Ascending aorta (tissue), 2 donors: ENCODE measurements around the gene GLB1L3. TPM values are rescaled to one million over a fixed set of nuclear protein-coding genes. Genes with fewer than 3 reads are reported as not detected.
A peak's percentile ranks its signal among the peaks of the same experiment; 100 is the strongest.

Source experiments
- DNase-seq, 2 donors: peaks; one replicate each; pipeline ENCODE4 v3.0.0-alpha.2; 2019; ENCODE audit warnings: low spot score in 2 of 2
- H3K27ac ChIP-seq, 2 donors: fragments of 200-600 bp; sonication (generic); one replicate each; pipeline ENCODE4 v1.5.1; 2016 to 2017; ENCODE audit warnings: mild to moderate bottlenecking in 1 of 2
- H3K27me3 ChIP-seq: fragments of 200-600 bp; sonication (generic); one replicate; pipeline ENCODE4 v1.5.1; 2017
- H3K36me3 ChIP-seq, 2 donors: fragments of 200-600 bp; sonication (generic); one replicate each; pipeline ENCODE4 v1.5.1; 2016
- H3K4me1 ChIP-seq, 2 donors: fragments of 200-600 bp; sonication (generic); one replicate each; pipeline ENCODE4 v1.5.1; 2016 to 2017; ENCODE audit warnings: mild to moderate bottlenecking in 1 of 2
- H3K4me3 ChIP-seq, 2 donors: fragments of 200-600 bp; sonication (generic); one replicate each; pipeline ENCODE4 v1.5.1; 2016 to 2017; ENCODE audit warnings: mild to moderate bottlenecking in 1 of 2
- H3K9me3 ChIP-seq, 2 donors: fragments of 200-600 bp; sonication (generic); one replicate each; pipeline ENCODE4 v1.5.1; 2016
- intact Hi-C: fragments of 100-400 bp; cut with DNase I; formaldehyde crosslinking; loops from one replicate; pipeline ENCODE4 v1.15.1; 2023
- total RNA-seq: library from RNA; depleted of rRNA; stranded (reverse); fragments of >200 nt; gene quantifications from one replicate; pipeline ENCODE4 v1.1.0, GENCODE V29; 2016
- TF ChIP-seq, protein P1 (sequence below), 3 experiments: fragments of 200-600 bp in 2 of 3; fragments of 450-650 bp in 1 of 3; sonication (generic) in 2 of 3; IDR thresholded peaks; one replicate each; pipeline ENCODE4 v1.5.1; 2016 to 2019; ENCODE audit warnings: antibody characterized with exemption in 3 of 3, mild to moderate bottlenecking in 1 of 3, moderate library complexity in 1 of 3

The GLB1L3 gene
- total RNA-seq, 1 donor from 2014 or later = not detected

DNA sequence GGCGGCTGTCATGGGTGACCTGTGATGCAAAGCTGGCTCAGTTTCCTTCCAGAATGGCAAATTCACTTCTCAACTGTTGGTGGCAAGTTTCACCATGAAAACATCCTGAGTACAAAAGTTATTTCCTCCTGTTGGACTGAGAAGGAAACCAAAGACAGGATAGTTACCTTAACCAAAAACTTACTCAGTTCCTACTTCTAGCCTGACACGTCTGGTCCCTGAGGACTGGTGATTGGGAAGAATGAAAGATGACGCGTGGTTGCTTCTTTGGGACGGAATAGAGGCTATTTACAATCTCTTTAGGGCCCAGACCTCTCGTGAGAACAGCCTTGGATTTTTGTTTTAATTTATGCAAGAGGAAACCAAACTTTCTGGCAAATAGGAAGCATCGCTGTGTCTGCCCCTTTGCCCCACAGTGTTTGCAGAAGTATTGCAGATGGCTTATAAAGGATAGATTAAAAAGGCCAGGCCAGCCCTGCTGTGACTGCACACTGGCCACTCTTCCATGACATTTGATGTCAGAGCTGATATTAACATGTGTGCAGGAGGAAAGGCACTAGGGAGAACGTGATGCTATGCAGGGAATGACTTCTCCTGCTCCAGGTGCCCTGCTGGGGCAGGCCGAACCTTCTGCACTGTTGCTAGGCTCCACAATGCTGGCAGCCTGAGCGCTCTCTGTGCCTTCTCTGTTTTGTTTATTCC lies 44.1 kb upstream of the GLB1L3 start:
- TF ChIP-seq, protein P1, sequence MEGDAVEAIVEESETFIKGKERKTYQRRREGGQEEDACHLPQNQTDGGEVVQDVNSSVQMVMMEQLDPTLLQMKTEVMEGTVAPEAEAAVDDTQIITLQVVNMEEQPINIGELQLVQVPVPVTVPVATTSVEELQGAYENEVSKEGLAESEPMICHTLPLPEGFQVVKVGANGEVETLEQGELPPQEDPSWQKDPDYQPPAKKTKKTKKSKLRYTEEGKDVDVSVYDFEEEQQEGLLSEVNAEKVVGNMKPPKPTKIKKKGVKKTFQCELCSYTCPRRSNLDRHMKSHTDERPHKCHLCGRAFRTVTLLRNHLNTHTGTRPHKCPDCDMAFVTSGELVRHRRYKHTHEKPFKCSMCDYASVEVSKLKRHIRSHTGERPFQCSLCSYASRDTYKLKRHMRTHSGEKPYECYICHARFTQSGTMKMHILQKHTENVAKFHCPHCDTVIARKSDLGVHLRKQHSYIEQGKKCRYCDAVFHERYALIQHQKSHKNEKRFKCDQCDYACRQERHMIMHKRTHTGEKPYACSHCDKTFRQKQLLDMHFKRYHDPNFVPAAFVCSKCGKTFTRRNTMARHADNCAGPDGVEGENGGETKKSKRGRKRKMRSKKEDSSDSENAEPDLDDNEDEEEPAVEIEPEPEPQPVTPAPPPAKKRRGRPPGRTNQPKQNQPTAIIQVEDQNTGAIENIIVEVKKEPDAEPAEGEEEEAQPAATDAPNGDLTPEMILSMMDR (IDR thresholded peaks at IDR 0.05) = no peak
- DNase-seq = peak in 1 of 2 donors; percentile 31
- intact Hi-C loops = no loop called here
- Histone ChIP-seq H3K27me3 (no peaks in the 10 kb centered on the region), H3K4me3 (no peak overlapping the region), H3K4me1 (peaks cover 0 to 2% of the 10 kb centered on the region in 2 donors), H3K36me3 (peaks cover 5 to 17% of the 10 kb centered on the region in 2 donors), H3K27ac (no peak overlapping the region), H3K9me3 (no peaks in the 10 kb centered on the region)

DNA sequence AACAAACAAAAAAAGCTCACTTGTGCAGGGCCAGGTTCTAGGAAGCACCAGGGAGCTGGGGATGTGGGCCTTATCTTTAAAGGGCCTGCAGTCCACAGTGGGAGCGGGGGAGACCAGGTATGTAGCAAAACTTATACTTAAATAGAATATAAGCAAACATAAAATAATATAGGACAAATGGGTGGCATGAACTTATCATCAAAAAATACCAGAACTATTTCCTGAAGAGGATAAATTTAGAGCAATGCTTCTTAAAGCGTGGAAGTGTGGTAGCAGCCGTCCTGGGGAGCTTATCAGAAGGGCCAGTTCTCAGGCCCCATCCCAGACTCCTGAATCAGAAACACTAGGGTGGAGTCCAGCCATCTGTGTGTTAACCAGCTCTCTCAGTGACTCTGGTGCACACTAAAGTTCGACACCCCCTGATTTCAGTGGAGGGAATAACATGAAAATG lies 42.4 kb upstream of the GLB1L3 start:
- peaks cover 12 to 27% of the 10 kb centered on the region in 2 donors for H3K36me3 ChIP-seq
- H3K27me3 ChIP-seq = no peaks in the 10 kb centered on the region
- peak in 1 of 2 donors; percentile 22 for DNase-seq
- H3K4me3 ChIP-seq = no peak overlapping the region
- intact Hi-C loops = no loop called here
- no peak overlapping the region for H3K27ac ChIP-seq
- no peaks in the 10 kb centered on the region for H3K9me3 ChIP-seq
- TF ChIP-seq, protein P1 (IDR thresholded peaks at IDR 0.05) = no peak
- H3K4me1 ChIP-seq = peaks cover 0 to under 1% of the 10 kb centered on the region in 2 donors

DNA sequence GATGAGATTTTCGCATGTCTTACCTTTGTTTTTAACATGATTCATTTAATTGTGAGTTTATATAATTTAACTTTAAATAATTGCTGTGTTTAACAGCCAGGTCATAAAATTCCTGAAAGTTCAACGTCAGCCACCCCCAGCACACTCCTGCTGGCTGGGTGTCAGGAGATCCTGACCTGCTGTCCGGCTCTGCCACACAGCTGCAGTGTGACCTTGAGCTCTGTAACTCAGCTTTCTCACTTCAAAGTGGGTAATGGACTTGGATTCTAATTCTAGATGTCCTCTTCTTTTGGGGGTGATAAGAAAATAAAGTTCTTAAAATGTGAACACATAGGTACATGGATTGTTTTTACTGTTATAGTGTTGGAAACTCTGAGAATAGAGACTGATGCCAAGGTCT lies 40.8 kb upstream of the GLB1L3 start:
- intact Hi-C loops = no loop called here
- Histone ChIP-seq H3K27me3 (no peaks in the 10 kb centered on the region), H3K36me3 (peaks cover 22 to 44% of the 10 kb centered on the region in 2 donors), H3K4me3 (no peak overlapping the region), H3K9me3 (no peaks in the 10 kb centered on the region), H3K27ac (no peak overlapping the region), H3K4me1 (no peaks in the 10 kb centered on the region)
- TF ChIP-seq, protein P1 (IDR thresholded peaks at IDR 0.05) = no peak
- no peak for DNase-seq

DNA sequence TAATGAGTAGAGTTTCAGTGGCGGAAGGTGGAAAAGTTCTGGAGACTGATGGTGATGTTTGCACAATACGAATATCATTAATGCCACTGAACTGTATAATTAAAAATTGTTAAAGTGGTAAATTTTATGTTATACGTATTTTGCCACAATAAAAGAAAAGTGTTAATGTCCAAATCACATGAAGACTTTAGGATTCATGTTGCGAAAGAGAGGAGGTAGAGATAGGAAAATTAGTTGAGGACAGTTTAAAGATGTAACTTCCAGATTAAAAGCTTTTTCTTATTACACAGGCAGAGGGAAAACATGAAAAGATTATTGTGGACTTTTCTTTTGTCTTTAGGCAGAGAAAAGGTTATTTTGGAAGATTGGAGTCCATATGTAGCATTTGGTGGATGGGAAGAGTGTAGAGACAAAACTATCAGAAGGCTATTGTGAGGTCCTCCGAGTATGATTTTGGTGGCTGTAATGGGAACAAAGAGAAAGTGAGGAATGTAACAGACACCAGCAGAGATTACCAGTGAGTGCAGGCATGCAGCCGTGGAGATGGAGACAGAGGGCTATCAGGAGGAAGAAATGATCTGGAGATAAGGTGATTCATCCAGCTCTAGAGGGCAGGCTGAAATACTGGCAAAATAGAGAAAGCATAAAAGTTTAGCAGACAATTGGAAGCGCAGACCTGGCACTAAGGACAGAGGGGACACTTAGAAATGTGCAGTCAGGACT lies 39.2 kb upstream of the GLB1L3 start:
- intact Hi-C loops = no loop called here
- TF ChIP-seq, protein P1 (IDR thresholded peaks at IDR 0.05) = no peak
- peaks cover 33 to 54% of the 10 kb centered on the region in 2 donors for H3K36me3 ChIP-seq

DNA sequence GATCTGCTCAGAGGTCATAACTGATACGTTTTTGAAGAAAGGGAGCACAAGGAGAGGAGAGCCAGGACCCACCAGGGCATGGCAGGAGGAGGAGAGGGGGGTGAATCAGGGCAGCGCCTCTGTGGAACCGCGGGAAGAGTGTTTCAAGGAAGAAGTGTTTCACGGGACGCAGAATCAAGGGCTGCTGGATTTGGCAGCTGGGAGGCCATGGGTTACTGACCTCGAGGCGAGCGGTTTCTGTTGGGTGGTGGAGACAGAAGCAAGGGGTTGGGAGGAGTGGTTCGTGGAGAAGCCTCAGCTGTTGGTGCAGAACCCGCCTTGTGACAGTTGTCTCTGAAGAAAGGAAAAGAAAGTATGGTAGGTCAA lies 38.6 kb upstream of the GLB1L3 start:
- intact Hi-C loops = no loop called here
- Histone ChIP-seq H3K4me3 (no peak overlapping the region), H3K4me1 (no peaks in the 10 kb centered on the region), H3K9me3 (no peaks in the 10 kb centered on the region), H3K27me3 (no peaks in the 10 kb centered on the region), H3K27ac (no peak overlapping the region), H3K36me3 (peaks cover 39 to 58% of the 10 kb centered on the region in 2 donors)
- TF ChIP-seq, protein P1 (IDR thresholded peaks at IDR 0.05) = no peak
- DNase-seq = peak in 1 of 2 donors; percentile 42

More for the DNA sequence above, 39.2 kb upstream of the GLB1L3 start:
- no peaks in the 10 kb centered on the region for H3K27me3 ChIP-seq
- no peaks in the 10 kb centered on the region for H3K9me3 ChIP-seq
- no peaks in the 10 kb centered on the region for H3K4me1 ChIP-seq
- DNase-seq = no peak
- no peak overlapping the region for H3K4me3 ChIP-seq
- H3K27ac ChIP-seq = no peak overlapping the region
